RPMI7951 (cell line): ENCODE results near the gene FMNL2. TPM values are rescaled to one million over a fixed set of nuclear protein-coding genes. Genes with fewer than 3 reads are reported as not detected.
A peak's percentile ranks its signal among the peaks of the same experiment; 100 is the strongest.
"Not testable (repeated sequence)": the region's sequence is repeated elsewhere in the genome, so short reads cannot be mapped to it uniquely, and the experiment has no call there.

ENCODE experiments used
- DNase-seq: peaks from one replicate; pipeline ENCODE4 v3.0.0-alpha.2; 2012; ENCODE audit warnings: low read depth
- total RNA-seq: library from RNA; depleted of rRNA; stranded (reverse); fragments of >200 nt; shearing (Covaris generic); gene quantifications from 2 replicates; pipeline ENCODE4 v1.2.3, GENCODE V29; 2014

FMNL2 gene
- total RNA-seq, 1 experiment from 2014 or later: 51.7 TPM

DNA sequence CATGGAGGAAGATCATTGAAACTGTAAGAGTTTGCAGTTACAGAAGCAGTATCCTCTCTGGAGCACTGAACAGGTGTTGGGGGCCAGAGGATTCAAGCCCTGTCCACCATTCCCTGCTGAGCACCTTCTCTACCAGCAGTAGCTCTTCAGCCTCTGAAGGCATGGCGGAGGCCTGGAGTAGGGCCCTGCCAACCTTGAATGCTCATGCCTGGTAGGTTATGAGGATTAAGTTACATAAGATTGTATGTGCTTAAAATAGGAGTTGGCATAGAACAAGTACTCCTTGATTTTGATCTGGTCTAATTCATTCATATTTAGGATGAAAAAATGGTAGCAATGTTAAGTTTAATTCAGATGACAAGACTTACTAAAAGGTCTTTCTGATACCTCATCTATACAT is 40.2 kb downstream of the FMNL2 start:
- no peak for DNase-seq

DNA sequence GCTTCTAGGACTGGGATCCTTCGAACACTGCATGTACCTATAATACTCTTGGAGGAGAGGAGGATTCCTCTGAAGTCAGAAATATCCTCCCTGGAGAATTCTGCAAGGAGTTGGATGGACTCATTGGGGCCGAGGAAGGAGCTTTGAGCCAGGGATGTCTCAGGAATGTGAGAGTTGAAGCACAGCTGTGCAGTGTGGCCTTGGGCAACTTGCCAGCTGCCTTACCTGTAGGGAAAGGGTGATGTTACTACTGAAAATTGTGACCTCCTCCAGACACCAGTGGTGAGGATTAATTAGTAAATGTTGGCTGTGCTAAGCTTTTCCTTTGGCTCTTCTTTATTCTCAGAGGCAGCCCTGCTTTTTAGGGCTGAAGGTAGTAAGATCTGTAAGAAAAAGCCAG is 41.4 kb downstream of the FMNL2 start:
- no peak for DNase-seq

DNA sequence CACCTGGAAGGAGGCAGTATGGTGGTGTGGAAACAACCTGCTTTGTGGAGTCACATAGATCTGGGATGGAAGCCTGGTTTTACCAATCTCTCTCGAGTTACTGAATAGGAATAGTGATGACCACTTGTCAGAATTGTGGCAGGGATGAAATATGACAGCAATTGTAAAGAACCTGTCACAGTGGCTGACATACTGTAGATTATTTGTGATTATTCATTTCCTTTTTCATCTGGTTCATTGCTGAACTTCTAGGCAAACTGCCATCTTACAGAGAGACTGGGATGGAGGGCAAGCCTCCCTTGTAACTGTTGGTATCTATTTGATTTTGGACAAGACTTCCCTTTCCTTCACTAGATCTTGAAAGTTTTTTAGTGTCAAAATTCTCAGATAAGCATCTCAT is 42.0 kb downstream of the FMNL2 start:
- DNase-seq: no peak

DNA sequence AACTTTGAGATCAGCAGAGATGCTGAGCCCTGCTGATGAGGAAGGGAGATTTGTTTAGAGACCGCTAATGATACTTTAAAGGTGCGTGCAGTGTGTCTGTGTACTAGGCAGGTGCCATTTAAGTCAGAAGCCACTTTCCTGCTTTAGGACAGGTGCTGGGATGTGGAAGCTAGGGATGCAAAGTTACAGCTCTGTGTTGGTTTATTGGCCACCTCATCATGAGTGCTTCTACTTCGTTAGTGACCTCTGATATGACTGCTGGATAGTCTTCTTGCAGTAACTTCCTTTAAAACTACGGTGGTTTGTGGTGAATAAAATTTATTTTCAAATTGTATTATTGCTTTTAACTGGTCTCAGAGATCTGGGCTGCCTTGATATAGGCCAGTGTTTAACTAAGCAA is 44.1 kb downstream of the FMNL2 start:
- DNase-seq: no peak

DNA sequence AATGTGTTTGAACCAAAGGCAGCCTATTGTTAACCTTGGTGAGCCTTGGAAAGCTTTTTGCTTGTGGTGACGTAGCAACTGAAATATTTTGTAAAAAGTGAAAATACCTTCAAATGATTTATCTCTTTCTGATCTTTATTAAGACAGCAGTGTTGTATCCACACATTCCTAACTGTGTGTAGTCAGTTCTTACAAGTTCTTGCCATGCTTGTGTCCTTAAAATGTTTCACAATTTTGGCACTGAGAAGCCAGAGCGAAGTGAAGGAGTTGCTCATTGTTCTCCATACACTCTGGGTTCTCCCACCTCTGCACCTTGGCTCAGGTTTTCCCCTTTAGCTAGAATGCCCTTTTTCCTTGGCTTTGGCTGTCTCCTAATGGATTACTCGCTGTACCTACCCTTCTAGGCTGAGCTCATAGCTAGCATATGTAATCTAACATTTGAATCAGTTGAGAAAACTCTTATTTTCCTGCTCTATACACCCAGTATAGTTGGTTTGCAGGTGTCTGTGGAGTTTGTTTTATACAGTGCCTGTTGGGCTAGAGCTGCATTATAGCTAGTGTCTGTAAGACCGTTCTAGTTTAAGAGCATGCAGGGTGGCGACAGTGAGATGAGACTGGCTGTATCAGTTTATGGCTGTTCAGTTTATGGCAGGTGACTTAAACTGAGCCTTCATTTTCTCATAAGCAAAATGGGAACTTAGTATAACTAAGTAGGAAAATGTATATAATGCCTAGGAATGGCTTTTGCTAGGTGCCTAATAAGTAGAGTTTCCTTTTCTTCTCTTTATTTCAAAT is 45.5 kb downstream of the FMNL2 start:
- no peak for DNase-seq

DNA sequence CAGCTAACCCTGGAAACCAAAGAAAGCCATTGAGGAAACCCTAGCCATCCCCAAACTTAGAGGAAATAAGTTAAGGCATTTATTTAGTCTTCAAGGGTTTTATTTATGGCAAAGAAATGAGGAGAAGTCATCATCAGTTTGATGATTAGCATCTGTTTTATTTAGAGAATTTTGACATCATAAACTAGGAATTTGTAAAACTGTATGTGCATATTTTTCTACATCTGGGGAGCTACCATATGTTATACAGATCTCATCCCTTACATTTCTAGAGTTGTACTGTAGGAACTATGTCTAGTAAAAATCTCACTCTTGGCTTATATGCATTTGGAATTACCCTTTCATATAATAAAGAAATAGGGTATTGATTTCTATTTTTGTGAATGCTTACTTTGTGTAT is 48.7 kb downstream of the FMNL2 start:
- DNase-seq: no peak

DNA sequence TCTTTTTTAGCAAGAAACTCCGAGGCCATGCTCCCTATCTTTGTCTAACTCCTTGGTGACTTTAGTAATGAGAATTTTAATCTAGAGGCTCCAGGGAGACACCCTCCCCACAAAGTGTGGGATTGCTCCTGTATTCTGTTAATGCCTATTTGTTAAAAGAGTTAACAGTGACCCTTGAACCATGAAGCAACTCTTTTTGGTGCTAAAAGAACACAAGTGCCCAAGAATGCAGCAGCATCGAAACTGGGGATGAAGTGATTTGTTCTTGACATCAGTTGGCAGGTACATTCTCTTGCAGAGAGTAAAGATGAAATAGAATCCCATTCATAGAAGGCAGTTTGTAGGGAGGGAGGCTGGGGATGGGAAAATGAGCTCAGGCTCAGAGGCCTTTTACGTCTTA is 50.0 kb downstream of the FMNL2 start:
- no peak for DNase-seq

DNA sequence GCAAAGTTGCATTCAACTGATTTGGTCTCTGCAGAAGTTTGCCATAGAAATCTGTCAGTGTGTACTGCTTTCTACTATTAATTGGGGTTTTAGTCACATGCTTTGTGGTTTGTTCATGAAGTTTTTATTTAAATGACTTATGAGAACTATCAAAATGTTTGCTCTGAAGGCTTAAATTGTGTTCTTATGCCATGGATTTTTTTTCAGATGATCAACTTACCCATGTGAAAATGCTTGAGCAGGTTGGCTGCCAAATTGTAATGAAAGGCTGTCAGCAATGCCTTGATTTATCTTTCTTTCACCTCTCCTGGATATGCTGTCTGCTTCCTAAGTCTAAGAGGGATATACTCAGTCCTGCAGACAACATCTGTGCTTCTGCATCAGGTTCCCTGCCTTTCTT is 50.7 kb downstream of the FMNL2 start:
- no peak for DNase-seq

DNA sequence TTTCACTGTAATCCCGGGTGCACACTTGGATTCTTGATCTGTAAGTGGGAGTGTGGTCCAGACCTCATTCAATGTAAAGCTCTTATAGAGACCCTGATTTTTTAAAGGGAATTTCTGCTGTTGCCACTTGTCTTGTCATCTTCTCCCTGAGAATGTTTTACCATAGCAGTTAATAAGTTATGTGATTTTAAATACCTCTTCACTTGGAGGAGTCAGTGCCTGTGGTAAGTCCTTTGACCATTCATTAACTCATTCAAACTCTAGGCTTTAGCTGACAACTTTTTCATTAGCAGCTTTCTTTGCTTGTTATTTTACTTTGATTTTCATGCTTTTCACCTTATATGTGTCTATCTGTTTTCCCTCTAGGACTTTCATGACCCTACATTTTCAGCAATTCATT is 51.3 kb downstream of the FMNL2 start:
- DNase-seq: no peak

DNA sequence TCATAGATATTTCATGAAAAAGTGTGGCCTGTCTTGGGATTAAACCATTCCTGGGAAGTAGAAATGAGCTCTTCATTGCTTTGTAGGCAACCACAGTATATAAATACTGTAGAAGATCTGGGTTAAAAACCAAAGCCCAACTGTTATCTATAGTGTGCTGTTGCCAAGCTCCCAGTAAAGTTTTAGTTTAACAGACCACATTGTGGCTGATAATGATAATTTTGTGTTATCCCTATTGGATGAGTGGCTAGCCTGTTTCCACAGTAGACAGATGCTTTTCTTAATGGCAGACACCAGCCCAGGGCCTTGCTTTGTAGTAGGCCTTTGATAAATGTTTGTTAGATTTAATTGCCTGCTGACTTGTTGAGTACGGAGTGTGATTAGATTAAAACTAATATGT is 52.1 kb downstream of the FMNL2 start:
- DNase-seq: no peak

DNA sequence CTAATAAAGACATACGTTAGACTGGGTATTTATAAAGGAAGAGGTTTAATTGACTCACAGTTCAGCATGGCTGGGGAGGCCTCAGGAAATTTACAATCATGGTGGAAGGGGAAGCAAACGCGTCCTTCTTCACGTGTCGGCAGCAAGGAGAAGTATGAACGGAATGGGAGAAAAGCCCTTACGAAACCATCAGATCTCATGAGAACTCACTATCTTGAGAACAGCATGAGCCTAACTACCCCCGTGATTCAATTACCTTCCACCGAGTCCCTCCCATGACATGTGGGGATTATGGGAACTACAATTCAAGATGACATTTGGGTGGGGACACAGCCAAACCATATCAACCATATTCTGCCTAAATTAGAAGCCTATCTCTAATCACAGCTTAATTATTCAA is 53.3 kb downstream of the FMNL2 start:
- not testable (repeated sequence) for DNase-seq

DNA sequence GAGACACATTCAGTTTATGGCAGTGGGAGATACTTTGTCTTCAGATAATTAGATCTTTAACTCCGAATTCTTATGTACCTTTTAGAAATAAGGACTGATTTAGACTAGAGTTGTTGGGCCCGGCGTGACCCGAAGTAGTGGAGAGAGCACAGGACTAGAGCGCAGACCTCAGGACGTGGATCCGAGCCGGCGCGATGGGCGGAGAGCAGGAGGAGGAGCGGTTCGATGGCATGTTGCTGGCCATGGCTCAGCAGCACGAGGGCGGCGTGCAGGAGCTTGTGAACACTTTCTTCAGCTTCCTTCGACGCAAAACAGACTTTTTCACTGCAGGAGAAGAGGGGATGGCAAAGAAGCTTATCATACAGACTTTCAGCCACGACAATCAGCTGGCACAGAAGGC is 54.5 kb downstream of the FMNL2 start:
- no peak for DNase-seq

DNA sequence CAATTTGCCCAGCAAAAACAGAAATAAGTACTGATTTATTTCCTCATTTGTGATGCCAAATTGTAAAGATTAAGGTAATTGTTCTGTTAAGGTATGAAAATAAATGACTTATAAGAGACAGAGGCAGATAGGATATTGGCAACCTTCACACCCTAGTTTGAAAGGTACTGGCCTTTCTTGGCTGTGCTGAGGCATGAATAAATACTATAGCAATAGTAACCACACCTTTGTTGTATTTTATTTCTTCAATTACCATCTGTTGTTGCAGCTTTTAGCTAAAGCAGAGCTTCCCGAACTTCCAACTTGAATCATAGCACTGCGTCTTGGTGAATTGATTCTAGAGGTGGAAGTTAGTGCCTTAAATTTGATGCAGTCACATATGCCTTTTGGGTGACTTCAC is 55.9 kb downstream of the FMNL2 start:
- DNase-seq: no peak

DNA sequence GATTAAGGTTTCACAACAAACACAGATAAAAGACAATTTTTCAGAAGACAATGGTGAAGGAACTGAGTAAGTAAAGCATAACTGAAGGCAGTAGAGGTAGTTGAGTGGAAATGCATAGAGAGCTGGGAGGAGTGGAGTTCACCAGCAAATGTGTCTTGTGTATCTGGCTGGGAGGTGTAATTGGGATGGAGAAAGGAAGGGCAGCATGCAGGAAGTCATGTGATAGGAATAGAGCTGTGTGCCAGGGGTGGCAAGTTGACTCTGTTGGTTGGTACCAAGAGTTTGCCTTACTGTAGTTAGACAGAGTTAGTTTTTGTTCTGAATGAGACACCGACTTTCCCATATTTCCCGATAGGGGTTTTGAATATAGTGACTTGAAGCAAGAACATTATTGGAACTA is 56.3 kb downstream of the FMNL2 start:
- DNase-seq: no peak

DNA sequence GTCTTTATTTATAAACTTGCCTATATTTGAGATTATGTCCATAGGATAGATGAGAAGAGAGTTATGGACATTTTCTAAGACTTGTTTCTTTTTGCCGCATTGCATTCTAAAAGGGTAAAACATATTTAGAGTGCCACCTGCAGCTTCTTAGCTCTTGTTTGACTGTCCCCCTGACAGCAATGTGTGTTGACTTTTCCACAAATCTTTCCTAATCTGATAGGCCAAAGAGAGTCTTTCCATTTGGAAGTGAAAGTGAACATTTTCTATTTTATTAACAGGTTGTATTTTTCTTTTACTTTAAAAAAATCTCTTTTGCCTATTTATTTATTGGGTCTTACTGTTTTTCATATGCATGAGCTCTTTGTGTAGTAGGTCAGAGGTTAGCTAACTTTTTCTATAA is 58.4 kb downstream of the FMNL2 start:
- no peak for DNase-seq

DNA sequence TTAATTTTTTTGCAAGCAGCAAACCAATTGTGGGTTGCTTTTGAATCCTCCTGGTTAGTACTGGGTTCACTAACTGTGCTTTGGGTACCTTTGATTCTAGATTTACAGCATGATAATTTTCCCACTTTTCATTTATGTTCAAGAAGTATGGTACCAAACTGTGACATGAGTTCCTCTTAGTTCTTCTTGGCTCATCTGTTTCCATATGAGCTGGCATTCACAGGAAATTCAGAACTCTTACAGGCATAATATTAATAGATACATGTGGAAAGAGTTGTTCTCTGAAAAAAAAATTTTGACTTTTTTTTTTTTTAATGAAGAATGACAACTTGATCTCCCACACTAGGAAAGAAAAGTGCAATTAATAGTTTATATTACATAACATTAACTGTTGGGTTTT is 59.4 kb downstream of the FMNL2 start:
- no peak for DNase-seq

DNA sequence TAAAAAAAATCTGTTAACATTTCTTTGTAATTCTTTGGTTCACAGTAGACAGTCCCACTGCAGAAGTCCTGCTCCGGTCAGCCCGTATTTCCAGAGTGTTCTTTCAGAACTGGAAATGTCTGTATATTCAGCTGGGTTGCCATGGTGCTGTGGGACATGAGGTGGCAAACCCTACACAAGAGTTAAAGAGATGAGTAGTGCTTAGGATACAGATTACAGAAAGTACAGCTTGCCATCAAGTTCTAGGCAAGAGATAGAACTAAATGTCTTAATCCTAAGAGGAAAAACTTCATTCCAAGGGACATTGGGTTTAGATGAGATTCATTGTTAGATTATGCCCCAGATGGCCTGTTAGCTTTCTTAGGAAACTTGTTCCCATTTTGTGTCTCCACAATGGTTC is 60.1 kb downstream of the FMNL2 start:
- peak; percentile 51 for DNase-seq

DNA sequence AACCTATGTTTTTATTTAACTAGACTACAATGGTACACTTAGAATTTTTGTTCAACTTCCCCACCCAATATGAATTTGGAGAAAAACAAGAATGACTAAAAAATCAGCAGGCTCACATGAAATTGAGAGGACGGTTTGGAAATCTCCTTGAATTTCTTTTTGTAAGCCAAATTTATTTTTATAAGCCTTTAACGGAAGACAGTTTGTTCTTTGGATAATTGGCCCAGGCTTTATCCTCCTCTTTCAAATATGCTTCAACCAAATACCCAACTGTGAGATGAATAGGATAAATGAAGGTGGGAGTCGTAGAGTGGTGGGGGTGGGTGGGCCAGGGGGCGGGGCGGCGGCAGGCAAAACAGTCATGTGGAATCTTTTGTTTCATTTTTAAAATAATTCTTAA is 60.6 kb downstream of the FMNL2 start:
- no peak for DNase-seq

DNA sequence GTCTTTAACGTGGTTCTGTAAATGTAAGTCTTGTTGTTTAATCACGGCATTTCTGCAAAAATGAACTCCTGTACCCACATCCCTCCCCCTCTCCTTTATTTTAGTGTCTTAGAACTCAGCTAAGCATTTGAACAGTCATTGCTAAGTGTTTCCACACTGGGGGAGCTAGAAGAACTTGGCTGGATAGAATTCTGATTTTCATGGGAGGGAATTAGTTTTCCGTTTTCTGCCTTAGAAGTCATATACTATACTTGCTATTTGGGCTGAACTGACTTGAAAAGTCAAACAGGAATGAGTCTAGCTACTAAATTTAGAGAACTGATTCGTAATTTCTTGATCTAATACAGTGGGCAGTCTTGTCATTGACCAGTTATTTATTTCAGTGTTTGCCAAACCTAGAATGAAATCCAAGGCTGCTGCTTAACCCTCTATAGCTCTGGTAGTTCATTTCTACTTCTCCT is 61.1 kb downstream of the FMNL2 start:
- DNase-seq: no peak

DNA sequence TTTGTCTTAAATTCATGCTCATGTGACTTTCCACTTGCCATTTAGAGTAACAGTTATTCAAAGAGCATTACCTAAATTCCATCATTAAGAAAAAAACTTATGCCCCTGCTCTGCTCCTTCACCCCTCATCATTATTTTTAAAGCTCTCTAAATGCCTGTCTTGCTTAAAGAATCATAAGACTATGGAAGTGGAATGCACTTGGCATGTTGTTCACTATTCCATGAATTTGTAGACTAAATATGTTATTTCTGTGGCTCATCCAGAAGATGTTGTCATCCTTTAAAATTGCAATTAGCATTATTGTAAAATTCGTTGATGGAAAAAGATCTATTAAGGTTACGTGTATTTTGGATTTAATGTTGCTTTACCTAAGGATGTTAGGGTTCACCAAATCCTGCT is 61.8 kb downstream of the FMNL2 start:
- no peak for DNase-seq

DNA sequence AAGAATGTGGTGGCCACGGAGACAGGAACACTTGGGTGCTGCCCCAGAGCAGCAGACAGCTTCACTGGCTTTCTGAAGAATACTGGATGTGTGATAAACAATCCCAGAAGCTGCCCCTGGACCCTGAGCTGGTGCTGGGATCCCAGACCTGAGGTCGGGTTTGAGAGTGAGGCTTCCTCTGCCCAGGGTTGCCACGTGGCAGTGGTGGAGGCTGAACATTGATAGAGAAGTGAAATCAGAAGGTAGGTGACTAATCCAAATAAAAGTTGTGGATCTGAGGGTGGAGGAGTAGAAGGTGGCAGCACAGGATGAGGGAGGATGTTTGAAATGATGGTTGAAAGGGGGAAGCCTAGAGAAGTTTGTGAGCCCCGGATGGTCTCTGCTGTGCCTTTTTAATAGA is 64.0 kb downstream of the FMNL2 start:
- DNase-seq: no peak

DNA sequence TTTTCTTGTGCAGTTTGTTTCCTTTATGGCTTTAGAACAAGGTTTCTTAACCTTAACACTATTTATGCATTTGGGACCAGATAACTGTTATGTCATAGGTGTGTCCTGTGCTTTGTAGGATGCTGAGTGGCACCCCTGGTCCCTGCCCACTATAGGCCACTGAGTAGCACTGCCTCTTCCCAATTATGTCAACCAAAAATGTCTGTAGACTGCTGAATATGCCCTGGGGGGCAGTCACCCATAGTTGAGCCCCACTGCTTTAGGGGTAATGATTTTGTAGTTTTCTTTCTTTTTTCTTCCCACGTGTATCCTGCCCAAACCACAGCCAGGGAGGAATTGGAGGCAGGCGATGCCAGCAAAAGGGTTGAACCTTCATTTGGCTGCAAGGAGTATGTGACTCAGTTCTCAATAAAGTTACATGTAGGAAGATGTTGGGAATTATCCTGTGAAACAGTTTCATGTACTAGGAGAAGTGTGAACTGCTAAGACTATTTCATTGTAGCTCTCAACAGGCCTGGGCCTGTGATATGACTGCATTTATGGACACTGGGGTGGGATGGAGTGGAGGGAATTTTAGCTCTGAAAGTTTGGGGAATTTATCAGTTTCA is 65.7 kb downstream of the FMNL2 start:
- DNase-seq: peak; percentile 72
